GM19463 (cell line): Measurements from ENCODE around the gene NXN.
"Not testable (repeated sequence)": the region's sequence is repeated elsewhere in the genome, so short reads cannot be mapped to it uniquely, and the experiment has no call there.

ENCODE experiments used
- ATAC-seq: cut with Tn5 transposase; IDR thresholded peaks from one replicate; pipeline ENCODE4 v1.9.1; 2021; ENCODE audit warnings: mild to moderate bottlenecking, moderate library complexity; ENCODE audit not compliant: unreplicated experiment

The NXN gene

GRCh38 chr17:838486-838885, 141.1 kb downstream of the NXN start:
- ATAC-seq, result no peak

- ATAC-seq, result no peak
Measured at GRCh38 chr17:836151-836550, 143.4 kb downstream of the NXN start.

GRCh38 chr17:835721-836120, 143.9 kb downstream of the NXN start:
- not testable (repeated sequence) for ATAC-seq

- ATAC-seq, result no peak
Measured at GRCh38 chr17:835263-835662, 144.3 kb downstream of the NXN start.

GRCh38 chr17:834136-834535, 145.4 kb downstream of the NXN start:
- ATAC-seq, result no peak

GRCh38 chr17:830950-831349, 148.6 kb downstream of the NXN start:
- no peak for ATAC-seq

GRCh38 chr17:830381-830780, 149.2 kb downstream of the NXN start:
- ATAC-seq, result no peak

GRCh38 chr17:829614-830013, 150.0 kb downstream of the NXN start:
- ATAC-seq, result not testable (repeated sequence)

GRCh38 chr17:828761-829160, 150.8 kb downstream of the NXN start:
- ATAC-seq, result no peak

GRCh38 chr17:826778-827177, 152.8 kb downstream of the NXN start:
- no peak for ATAC-seq

- no peak for ATAC-seq
Measured at GRCh38 chr17:825216-825615, 154.4 kb downstream of the NXN start.

GRCh38 chr17:824378-824777, 155.2 kb downstream of the NXN start:
- no peak for ATAC-seq

- no peak for ATAC-seq
Measured at GRCh38 chr17:823501-823902, 156.1 kb downstream of the NXN start.

- ATAC-seq, result no peak
Measured at GRCh38 chr17:819251-819650, 160.3 kb downstream of the NXN start.

GRCh38 chr17:814371-814770, 165.2 kb downstream of the NXN start:
- no peak for ATAC-seq

- ATAC-seq, result no peak
Measured at GRCh38 chr17:812638-813204, 166.9 kb downstream of the NXN start.

- no peak for ATAC-seq
Measured at GRCh38 chr17:811051-811784, 168.4 kb downstream of the NXN start.

- no peak for ATAC-seq
Measured at GRCh38 chr17:807523-808294, 171.9 kb downstream of the NXN start.

GRCh38 chr17:806781-807522, 172.6 kb downstream of the NXN start:
- ATAC-seq, result no peak

- no peak for ATAC-seq
Measured at GRCh38 chr17:806346-806745, 173.2 kb downstream of the NXN start.

- ATAC-seq, result not testable (repeated sequence)
Measured at GRCh38 chr17:805886-806285, 173.7 kb downstream of the NXN start.
